Measurements from ENCODE around the gene TMEM86A. TPM values are rescaled to one million over a fixed set of nuclear protein-coding genes. Genes with fewer than 3 reads are reported as not detected.

TMEM86A gene
- total RNA-seq, 1 donor from 2014 or later, result 5.4 TPM

GRCh38 chr11:18696638-18697225 is 1.8 kb upstream of the TMEM86A start:
- Histone ChIP-seq H3K27ac (replicated peaks) (no peak overlapping the region), H3K27me3 (ENCODE audit: low read depth) (no peaks in the 10 kb centered on the region), H3K36me3 (peaks cover 9% of the 10 kb centered on the region), H3K9me3 (replicated peaks) (no peaks in the 10 kb centered on the region), H3K4me1 (peaks cover 38% of the 10 kb centered on the region), H3K4me3 (no peak overlapping the region)
- no peak for DNase-seq
- intact Hi-C loops (cut with micrococcal nuclease), result loop anchor here (10.0 kb wide), 1 partner anchor 62 kb away; the partner anchor contains the start of gene SPTY2D1
- TF ChIP-seq, protein P1, sequence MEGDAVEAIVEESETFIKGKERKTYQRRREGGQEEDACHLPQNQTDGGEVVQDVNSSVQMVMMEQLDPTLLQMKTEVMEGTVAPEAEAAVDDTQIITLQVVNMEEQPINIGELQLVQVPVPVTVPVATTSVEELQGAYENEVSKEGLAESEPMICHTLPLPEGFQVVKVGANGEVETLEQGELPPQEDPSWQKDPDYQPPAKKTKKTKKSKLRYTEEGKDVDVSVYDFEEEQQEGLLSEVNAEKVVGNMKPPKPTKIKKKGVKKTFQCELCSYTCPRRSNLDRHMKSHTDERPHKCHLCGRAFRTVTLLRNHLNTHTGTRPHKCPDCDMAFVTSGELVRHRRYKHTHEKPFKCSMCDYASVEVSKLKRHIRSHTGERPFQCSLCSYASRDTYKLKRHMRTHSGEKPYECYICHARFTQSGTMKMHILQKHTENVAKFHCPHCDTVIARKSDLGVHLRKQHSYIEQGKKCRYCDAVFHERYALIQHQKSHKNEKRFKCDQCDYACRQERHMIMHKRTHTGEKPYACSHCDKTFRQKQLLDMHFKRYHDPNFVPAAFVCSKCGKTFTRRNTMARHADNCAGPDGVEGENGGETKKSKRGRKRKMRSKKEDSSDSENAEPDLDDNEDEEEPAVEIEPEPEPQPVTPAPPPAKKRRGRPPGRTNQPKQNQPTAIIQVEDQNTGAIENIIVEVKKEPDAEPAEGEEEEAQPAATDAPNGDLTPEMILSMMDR (IDR thresholded peaks at IDR 0.05; ENCODE audit: borderline replicate concordance), result no peak

GRCh38 chr11:18697576-18697975 is 1.0 kb upstream of the TMEM86A start:
- intact Hi-C loops (cut with micrococcal nuclease), result loop anchor here (10.0 kb wide), 1 partner anchor 63 kb away; the partner anchor contains the start of gene SPTY2D1
- Histone ChIP-seq H3K4me3 (no peak overlapping the region), H3K9me3 (replicated peaks) (no peaks in the 10 kb centered on the region), H3K36me3 (peaks cover 13% of the 10 kb centered on the region), H3K27me3 (ENCODE audit: low read depth) (no peaks in the 10 kb centered on the region), H3K27ac (replicated peaks) (peak overlapping the region; percentile 93), H3K4me1 (peaks cover 47% of the 10 kb centered on the region)
- DNase-seq, result no peak
- TF ChIP-seq, protein P1 (IDR thresholded peaks at IDR 0.05; ENCODE audit: borderline replicate concordance), result no peak

DNA sequence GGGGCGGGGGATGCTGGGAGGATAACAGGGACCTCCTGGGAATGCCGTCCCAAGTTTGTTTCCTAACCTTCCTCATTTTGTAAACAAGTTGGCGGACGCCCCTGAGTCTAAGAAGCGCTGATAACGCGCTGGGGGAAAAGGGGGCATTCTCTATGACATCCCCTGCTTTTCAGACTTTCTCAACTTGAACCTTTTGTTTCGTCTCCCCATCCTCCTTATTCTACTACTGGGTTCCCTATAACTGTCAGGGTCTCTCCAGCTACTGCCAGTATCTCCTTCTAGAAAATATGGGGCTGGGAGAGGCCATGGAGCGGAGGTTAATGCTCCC is 654 bp downstream of the TMEM86A start:
- peak overlapping the region; percentile 93 for H3K27ac ChIP-seq (replicated peaks)
- H3K9me3 ChIP-seq (replicated peaks), result no peaks in the 10 kb centered on the region
- TF ChIP-seq, protein P1 (IDR thresholded peaks at IDR 0.05; ENCODE audit: borderline replicate concordance), result no peak
- peaks cover 63% of the 10 kb centered on the region for H3K4me1 ChIP-seq
- no peak for DNase-seq
- peak overlapping the region; percentile 96 for H3K4me3 ChIP-seq
- no peaks in the 10 kb centered on the region for H3K27me3 ChIP-seq (ENCODE audit: low read depth)
- intact Hi-C loops (cut with micrococcal nuclease), result loop anchor here (10.0 kb wide), 1 partner anchor 64 kb away; the partner anchor contains the start of gene SPTY2D1
- H3K36me3 ChIP-seq, result peaks cover 13% of the 10 kb centered on the region

- H3K4me1 ChIP-seq, result peaks cover 70% of the 10 kb centered on the region
- H3K9me3 ChIP-seq (replicated peaks), result no peaks in the 10 kb centered on the region
- peak overlapping the region; percentile 96 for H3K4me3 ChIP-seq
- TF ChIP-seq, protein P1 (IDR thresholded peaks at IDR 0.05; ENCODE audit: borderline replicate concordance), result no peak
- H3K27me3 ChIP-seq (ENCODE audit: low read depth), result no peaks in the 10 kb centered on the region
- intact Hi-C loops (cut with micrococcal nuclease), result loop anchor here (10.0 kb wide), 1 partner anchor 65 kb away; the partner anchor contains the start of gene SPTY2D1
- peak; percentile 32 for DNase-seq
- peak overlapping the region; percentile 93 for H3K27ac ChIP-seq (replicated peaks)
- peaks cover 13% of the 10 kb centered on the region for H3K36me3 ChIP-seq
These were observed 1.3 kb downstream of the TMEM86A start for GRCh38 chr11:18699848-18700261.

DNA sequence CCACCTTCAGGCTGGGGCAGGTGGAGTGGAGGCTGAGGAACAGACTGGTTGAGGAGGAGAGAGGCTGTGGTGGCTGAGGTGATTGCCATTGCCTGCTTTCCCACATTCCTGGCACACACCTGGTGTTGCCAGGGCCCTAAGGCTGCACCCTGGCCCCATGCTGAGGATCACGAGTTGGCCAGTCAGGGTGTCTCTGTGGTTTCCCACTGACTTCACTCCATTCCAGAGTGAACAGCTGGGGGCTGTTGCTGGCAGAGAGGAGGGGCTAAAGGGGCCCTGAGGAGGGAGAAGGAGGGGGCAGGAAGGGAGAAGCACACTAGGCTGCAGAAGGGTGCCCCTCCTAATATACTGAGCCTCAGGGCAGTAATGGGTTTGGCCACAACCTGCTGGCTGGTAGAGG is 1.8 kb downstream of the TMEM86A start:
- Histone ChIP-seq H3K27ac (replicated peaks) (peak overlapping the region; percentile 93), H3K36me3 (peaks cover 13% of the 10 kb centered on the region), H3K27me3 (ENCODE audit: low read depth) (no peaks in the 10 kb centered on the region), H3K4me1 (peaks cover 75% of the 10 kb centered on the region), H3K9me3 (replicated peaks) (no peaks in the 10 kb centered on the region), H3K4me3 (peak overlapping the region; percentile 96)
- no peak for DNase-seq
- TF ChIP-seq, protein P1 (IDR thresholded peaks at IDR 0.05; ENCODE audit: borderline replicate concordance), result no peak
- intact Hi-C loops (cut with micrococcal nuclease), result no loop called here
